SK-N-SH (cell line): ENCODE measurements around the gene DDR1. TPM values are rescaled to one million over a fixed set of nuclear protein-coding genes. Genes with fewer than 3 reads are reported as not detected.

ENCODE experiments used
- CTCF ChIA-PET: fragments of 300-600, 350-600 bp; formaldehyde crosslinking; extraction: SDS; loops from one replicate; lab custom pipeline; 2021; lab: Yijun Ruan, JAX
- POLR2A ChIA-PET: fragments of 350-600 bp; sonication (Branson Sonifier 250); formaldehyde crosslinking; extraction: SDS; loops from one replicate; lab custom pipeline; 2020; ENCODE audit warnings: antibody characterized with exemption, inconsistent platforms; lab: Yijun Ruan, JAX
- DNase-seq: peaks from one replicate; pipeline ENCODE4 v3.0.0; 2012
- H2AFZ ChIP-seq: fragments of 200-600 bp; sonication (generic); 2 replicates; pipeline ENCODE4 v1.8.1; 2016; ENCODE audit warnings: antibody characterized with exemption, mild to moderate bottlenecking, low read depth
- H3F3A ChIP-seq: fragments of 200-600 bp; sonication (generic); replicated peaks from 2 replicates; pipeline ENCODE3; 2016; ENCODE audit warnings: antibody characterized with exemption, mild to moderate bottlenecking; ENCODE audit not compliant: insufficient read depth
- H3K27ac ChIP-seq, 2 experiments: fragments of 200-500 bp in 1 of 2; fragments of 200-600 bp in 1 of 2; sonication (Bioruptor generic) in 1 of 2; sonication (generic), shearing (Covaris generic) in 1 of 2; 2 replicates each; pipeline versions ENCODE4 v1.5.1 to v1.6.1; 2014 to 2016; ENCODE audit warnings: low read depth in 2 of 2, inconsistent platforms in 1 of 2, low read length in 1 of 2, mild to moderate bottlenecking in 1 of 2, mixed read lengths in 1 of 2
- H3K27me3 ChIP-seq: fragments of 200-600 bp; sonication (generic), shearing (Covaris generic); 2 replicates; pipeline ENCODE4 v1.6.1; 2016; ENCODE audit warnings: mixed run types; ENCODE audit not compliant: insufficient read depth
- H3K36me3 ChIP-seq, 2 experiments: fragments of 200-500 bp in 1 of 2; fragments of 200-600 bp in 1 of 2; sonication (Bioruptor generic) in 1 of 2; sonication (generic) in 1 of 2; replicated peaks in 1 of 2; 2 replicates each; pipeline versions ENCODE3 to v1.5.1; 2014 to 2016; ENCODE audit warnings: low read length in 1 of 2, mild to moderate bottlenecking in 1 of 2; ENCODE audit not compliant: insufficient read depth in 2 of 2, control insufficient read depth in 1 of 2
- H3K4me1 ChIP-seq, 2 experiments: fragments of 200-500 bp in 1 of 2; fragments of 200-600 bp in 1 of 2; sonication (Bioruptor generic) in 1 of 2; sonication (generic), shearing (Covaris generic) in 1 of 2; 2 replicates each; pipeline versions ENCODE4 v1.5.1 to v1.6.1; 2014 to 2016; ENCODE audit warnings: low read depth in 1 of 2, low read length in 1 of 2, mixed run types in 1 of 2; ENCODE audit not compliant: insufficient read depth in 2 of 2, control insufficient read depth in 1 of 2
- H3K4me2 ChIP-seq: fragments of 200-600 bp; sonication (generic), shearing (Covaris generic); 2 replicates; pipeline ENCODE4 v1.6.1; 2017; ENCODE audit warnings: mixed run types
- H3K4me3 ChIP-seq, 2 experiments: fragments of 200-500 bp in 1 of 2; fragments of 200-600 bp in 1 of 2; sonication (Bioruptor generic) in 1 of 2; sonication (generic), shearing (Covaris generic) in 1 of 2; 2 replicates each; pipeline versions ENCODE4 v1.5.1 to v1.8.1; 2014 to 2016; ENCODE audit warnings: low read depth in 2 of 2, inconsistent platforms in 1 of 2, low read length in 1 of 2, mild to moderate bottlenecking in 1 of 2, mixed read lengths in 1 of 2, moderate library complexity in 1 of 2
- H3K79me2 ChIP-seq: fragments of 200-600 bp; sonication (generic); 2 replicates; pipeline ENCODE4 v1.8.1; 2017; ENCODE audit warnings: mild to moderate bottlenecking; ENCODE audit not compliant: insufficient read depth
- H3K9ac ChIP-seq: fragments of 200-600 bp; sonication (generic); 2 replicates; pipeline ENCODE4 v1.6.1; 2017; ENCODE audit warnings: mixed run types
- H3K9me2 ChIP-seq: fragments of 200-600 bp; sonication (generic); 2 replicates; pipeline ENCODE4 v1.6.1; 2017; ENCODE audit warnings: mixed run types
- H3K9me3 ChIP-seq: fragments of 200-600 bp; sonication (generic); 2 replicates; pipeline ENCODE4 v1.6.1; 2017; ENCODE audit warnings: mixed run types, mild to moderate bottlenecking, moderate library complexity
- H4K20me1 ChIP-seq: fragments of 200-600 bp; sonication (generic); 2 replicates; pipeline ENCODE4 v1.6.1; 2017; ENCODE audit warnings: mild to moderate bottlenecking, mixed run types; ENCODE audit not compliant: insufficient read depth
- CHD2 ChIP-seq: fragments of 150-350 bp; IDR thresholded peaks from 2 replicates; pipeline ENCODE4 v1.6.1; 2018; ENCODE audit warnings: low read length; ENCODE audit not compliant: partially characterized antibody
- EP300 ChIP-seq, 2 experiments: IDR thresholded peaks; 2 replicates each; pipeline versions ENCODE4 v1.4.0 to v1.6.1; 2012; ENCODE audit warnings: borderline replicate concordance in 1 of 2, low read depth in 1 of 2, low read length in 1 of 2
- FOSL2 ChIP-seq: IDR thresholded peaks from 2 replicates; pipeline ENCODE4 v1.4.0; 2012; ENCODE audit warnings: low read depth, mild to moderate bottlenecking, moderate library complexity, borderline replicate concordance
- FOXJ3 ChIP-seq: sonication (generic); formaldehyde crosslinking; IDR thresholded peaks from 2 replicates; pipeline ENCODE4 v1.5.1; 2020; ENCODE audit warnings: mild to moderate bottlenecking, missing genetic modification reagents
- GATA2 ChIP-seq: sonication (generic); formaldehyde crosslinking; IDR thresholded peaks from 2 replicates; pipeline ENCODE4 v1.5.0; 2020; ENCODE audit warnings: mild to moderate bottlenecking, missing genetic modification reagents
- JUND ChIP-seq: IDR thresholded peaks from 2 replicates; pipeline ENCODE4 v1.4.0; 2012
- MAX ChIP-seq: IDR thresholded peaks from 2 replicates; pipeline ENCODE4 v1.4.0; 2012; ENCODE audit warnings: low read depth
- NFIC ChIP-seq: IDR thresholded peaks from 2 replicates; pipeline ENCODE4 v1.4.0; 2012; ENCODE audit warnings: borderline replicate concordance
- NRF1 ChIP-seq: IDR thresholded peaks from 2 replicates; pipeline ENCODE4 v1.6.1; 2012; ENCODE audit warnings: low read depth, mild to moderate bottlenecking, low read length
- POLR2AphosphoS5 ChIP-seq: IDR thresholded peaks from 2 replicates; pipeline ENCODE4 v1.6.1; 2012; ENCODE audit warnings: low read depth, low read length
- RAD21 ChIP-seq: IDR thresholded peaks from 2 replicates; pipeline ENCODE4 v1.6.1; 2012; ENCODE audit warnings: mild to moderate bottlenecking, low read length
- RFX5 ChIP-seq: IDR thresholded peaks from 2 replicates; pipeline ENCODE4 v1.6.1; 2012; ENCODE audit warnings: mild to moderate bottlenecking, improper control_type of control experiment, low read length
- SIN3A ChIP-seq: IDR thresholded peaks from 2 replicates; pipeline ENCODE4 v1.6.1; 2012; ENCODE audit warnings: low read depth, mild to moderate bottlenecking, low read length, moderate library complexity, borderline replicate concordance
- TAF1 ChIP-seq: IDR thresholded peaks from 2 replicates; pipeline ENCODE4 v1.6.1; 2012; ENCODE audit warnings: low read depth, mild to moderate bottlenecking, low read length, moderate library complexity, borderline replicate concordance
- USF2 ChIP-seq: fragments of 150-350 bp; IDR thresholded peaks from 2 replicates; pipeline ENCODE4 v1.6.1; 2017; ENCODE audit warnings: antibody characterized with exemption, low read length, low read depth, borderline replicate concordance
- YY1 ChIP-seq: IDR thresholded peaks from 2 replicates; pipeline ENCODE4 v1.4.0; 2012; ENCODE audit warnings: low read depth, mild to moderate bottlenecking
- WGBS: methylation state at CpG from one replicate; pipeline ENCODE4 v1.1.6; 2017; ENCODE audit warnings: low lambda C conversion rate; 5-methylcytosine and 5-hydroxymethylcytosine counted together
- polyA plus RNA-seq, 3 experiments: library from polyadenylated mRNA; depleted of rRNA; stranded (reverse); fragments of >200 nt; gene quantifications; 2 replicates each; pipeline ENCODE4 v1.2.3, GENCODE V29; 2012
- TF ChIP-seq, protein P1 (sequence below): fragments of 200-600 bp; sonication (generic); IDR thresholded peaks from 2 replicates; pipeline ENCODE4 v1.6.1; 2017; ENCODE audit warnings: antibody characterized with exemption, mild to moderate bottlenecking, moderate library complexity
- TF ChIP-seq, protein P2 (sequence below): fragments of 150-350 bp; IDR thresholded peaks from 2 replicates; pipeline ENCODE4 v1.6.1; 2016; ENCODE audit warnings: mild to moderate bottlenecking, low read depth, low read length
- TF ChIP-seq, protein P3 (sequence below): IDR thresholded peaks from 2 replicates; pipeline ENCODE4 v1.4.0; 2012; ENCODE audit warnings: low read depth, borderline replicate concordance

Gene DDR1
- 40.2 and 52.8 TPM in 2 replicates for polyA plus RNA-seq (2012; rRNA removed)
- 32.1 and 42.6 TPM in 2 replicates for polyA plus RNA-seq (2012; cell fraction: cytosol; rRNA removed)
- 82.7 and 101 TPM in 2 replicates for polyA plus RNA-seq (2012; cell fraction: nucleus; rRNA removed)

DNA sequence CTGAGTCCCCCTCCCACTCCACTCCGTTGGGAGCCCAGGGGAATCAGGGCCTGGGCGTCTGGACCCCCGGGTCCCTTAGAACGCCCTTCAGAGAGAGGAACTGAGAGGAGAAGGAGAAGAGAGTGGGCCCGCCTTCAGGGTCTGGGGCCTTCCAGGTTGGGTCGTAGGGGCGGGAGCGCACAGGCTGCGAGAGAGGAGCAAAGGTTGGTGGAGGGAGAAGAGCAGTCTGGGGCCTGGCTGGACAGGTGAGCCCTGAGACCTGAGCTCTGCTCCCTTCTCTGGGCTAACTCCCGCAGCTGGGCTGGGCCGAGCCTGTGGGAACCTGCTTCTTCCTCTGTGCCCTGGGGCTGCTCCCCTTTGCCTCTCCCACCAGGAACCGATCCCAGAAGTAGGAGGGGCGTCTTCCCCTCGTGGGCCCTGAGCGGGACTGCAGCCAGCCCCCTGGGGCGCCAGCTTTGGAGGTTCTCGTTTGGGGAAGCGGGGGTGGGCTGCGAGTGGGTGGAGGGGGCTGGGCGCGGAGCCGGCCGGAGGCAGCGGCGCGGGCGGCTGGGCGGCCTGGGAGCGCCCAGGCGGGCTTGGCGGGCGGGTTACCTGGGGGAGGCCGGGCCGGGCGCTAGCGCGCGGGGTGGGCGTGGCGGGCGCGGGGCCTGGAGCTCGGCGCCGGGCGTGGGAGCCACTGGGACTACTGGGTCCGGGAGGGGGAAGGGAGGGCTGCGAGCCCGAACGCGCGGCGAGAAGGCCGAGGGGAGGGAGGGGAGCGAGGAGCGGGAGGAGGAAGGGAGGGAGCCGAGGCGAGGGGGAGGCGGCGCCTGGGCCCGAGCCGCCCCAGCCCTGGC, at the start of gene DDR1:
Gene DDR1 (plus strand): TSS at position 835 of the 836 bp plus-strand sequence. CDS start 4,211 bp downstream, outside the sequence.
- peak within 1 kb of the TSS; percentile 99 for H3K4me2 ChIP-seq
- ChIA-PET CTCF (interaction anchor here (0.6 to 7.6 kb wide), 8 partner anchors 31 to 483 kb away, joined by 3 to 103 read pairs (median 4); partner anchors contain the start of gene VARS2), POLR2A (interaction anchor here (0.8 to 2.0 kb wide), 3 partner anchors 24 to 167 kb away, joined by 4 to 7 read pairs (median 4); partner anchors contain the start of genes MDC1 and VARS2)
- H3K36me3 ChIP-seq, result no peaks in the 10 kb centered on the region
- peaks cover 43% of the 10 kb centered on the region for H3K79me2 ChIP-seq
- peak within 1 kb of the TSS; percentile 62 to 69 for H3K4me3 ChIP-seq
- no peaks in the 10 kb centered on the region for H4K20me1 ChIP-seq
- H2AFZ ChIP-seq, result peak within 1 kb of the TSS; percentile 62; the same call in 1 of the 2 replicates
- WGBS, result 63% methylated on average over 12 of the region's 62 CpGs
- DNase-seq, result peak; percentile 91
- no peaks in the 10 kb centered on the region for H3K9me3 ChIP-seq
- peaks cover 20 to 31% of the 10 kb centered on the region in 2 experiments; a peak in 3 of 4 replicates for H3K4me1 ChIP-seq
- H3K9me2 ChIP-seq, result no peaks in the 10 kb centered on the region
- H3K9ac ChIP-seq, result peak within 1 kb of the TSS; percentile 71
- peaks cover 16% of the 10 kb centered on the region for H3F3A ChIP-seq
- no peaks in the 10 kb centered on the region for H3K27me3 ChIP-seq
- TF ChIP-seq YY1 (no peak), NFIC (no peak), JUND (no peak), TAF1 (no peak), FOSL2 (no peak), MAX (no peak), RAD21 (no peak), FOXJ3 (CRISPR knock-in tag) (no peak), NRF1 (no peak), CHD2 (no peak), POLR2AphosphoS5 (no peak), GATA2 (no peak), USF2 (no peak), EP300 (IDR thresholded peaks at IDR 0.05; ENCODE audit: borderline replicate concordance in 1 of 2, low read depth in 1 of 2, low read length in 1 of 2) (no peak), SIN3A (no peak), RFX5 (no peak)
- TF ChIP-seq, protein P1, sequence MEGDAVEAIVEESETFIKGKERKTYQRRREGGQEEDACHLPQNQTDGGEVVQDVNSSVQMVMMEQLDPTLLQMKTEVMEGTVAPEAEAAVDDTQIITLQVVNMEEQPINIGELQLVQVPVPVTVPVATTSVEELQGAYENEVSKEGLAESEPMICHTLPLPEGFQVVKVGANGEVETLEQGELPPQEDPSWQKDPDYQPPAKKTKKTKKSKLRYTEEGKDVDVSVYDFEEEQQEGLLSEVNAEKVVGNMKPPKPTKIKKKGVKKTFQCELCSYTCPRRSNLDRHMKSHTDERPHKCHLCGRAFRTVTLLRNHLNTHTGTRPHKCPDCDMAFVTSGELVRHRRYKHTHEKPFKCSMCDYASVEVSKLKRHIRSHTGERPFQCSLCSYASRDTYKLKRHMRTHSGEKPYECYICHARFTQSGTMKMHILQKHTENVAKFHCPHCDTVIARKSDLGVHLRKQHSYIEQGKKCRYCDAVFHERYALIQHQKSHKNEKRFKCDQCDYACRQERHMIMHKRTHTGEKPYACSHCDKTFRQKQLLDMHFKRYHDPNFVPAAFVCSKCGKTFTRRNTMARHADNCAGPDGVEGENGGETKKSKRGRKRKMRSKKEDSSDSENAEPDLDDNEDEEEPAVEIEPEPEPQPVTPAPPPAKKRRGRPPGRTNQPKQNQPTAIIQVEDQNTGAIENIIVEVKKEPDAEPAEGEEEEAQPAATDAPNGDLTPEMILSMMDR, result no peak
- TF ChIP-seq, protein P2, sequence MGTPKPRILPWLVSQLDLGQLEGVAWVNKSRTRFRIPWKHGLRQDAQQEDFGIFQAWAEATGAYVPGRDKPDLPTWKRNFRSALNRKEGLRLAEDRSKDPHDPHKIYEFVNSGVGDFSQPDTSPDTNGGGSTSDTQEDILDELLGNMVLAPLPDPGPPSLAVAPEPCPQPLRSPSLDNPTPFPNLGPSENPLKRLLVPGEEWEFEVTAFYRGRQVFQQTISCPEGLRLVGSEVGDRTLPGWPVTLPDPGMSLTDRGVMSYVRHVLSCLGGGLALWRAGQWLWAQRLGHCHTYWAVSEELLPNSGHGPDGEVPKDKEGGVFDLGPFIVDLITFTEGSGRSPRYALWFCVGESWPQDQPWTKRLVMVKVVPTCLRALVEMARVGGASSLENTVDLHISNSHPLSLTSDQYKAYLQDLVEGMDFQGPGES, result no peak
- TF ChIP-seq, protein P3, sequence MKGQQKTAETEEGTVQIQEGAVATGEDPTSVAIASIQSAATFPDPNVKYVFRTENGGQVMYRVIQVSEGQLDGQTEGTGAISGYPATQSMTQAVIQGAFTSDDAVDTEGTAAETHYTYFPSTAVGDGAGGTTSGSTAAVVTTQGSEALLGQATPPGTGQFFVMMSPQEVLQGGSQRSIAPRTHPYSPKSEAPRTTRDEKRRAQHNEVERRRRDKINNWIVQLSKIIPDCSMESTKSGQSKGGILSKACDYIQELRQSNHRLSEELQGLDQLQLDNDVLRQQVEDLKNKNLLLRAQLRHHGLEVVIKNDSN, result no peak
- TF ChIP-seq, all 33 proteins: peak for 0
- peak within 1 kb of the TSS; percentile 51 to 83; a peak in 3 of 4 replicates for H3K27ac ChIP-seq
